SK-N-SH (cell line): ENCODE results near the gene GRAMD2B. TPM values are rescaled to one million over a fixed set of nuclear protein-coding genes. Genes with fewer than 3 reads are reported as not detected.

Experiments used
- CTCF ChIA-PET: fragments of 300-600, 350-600 bp; formaldehyde crosslinking; extraction: SDS; loops from one replicate; lab custom pipeline; 2021; lab: Yijun Ruan, JAX
- POLR2A ChIA-PET: fragments of 350-600 bp; sonication (Branson Sonifier 250); formaldehyde crosslinking; extraction: SDS; loops from one replicate; lab custom pipeline; 2020; ENCODE audit warnings: antibody characterized with exemption, inconsistent platforms; lab: Yijun Ruan, JAX
- DNase-seq: peaks from one replicate; pipeline ENCODE4 v3.0.0; 2012
- H2AFZ ChIP-seq: fragments of 200-600 bp; sonication (generic); 2 replicates; pipeline ENCODE4 v1.8.1; 2016; ENCODE audit warnings: antibody characterized with exemption, mild to moderate bottlenecking, low read depth
- H3F3A ChIP-seq: fragments of 200-600 bp; sonication (generic); replicated peaks from 2 replicates; pipeline ENCODE3; 2016; ENCODE audit warnings: antibody characterized with exemption, mild to moderate bottlenecking; ENCODE audit not compliant: insufficient read depth
- H3K27ac ChIP-seq, 2 experiments: fragments of 200-500 bp in 1 of 2; fragments of 200-600 bp in 1 of 2; sonication (Bioruptor generic) in 1 of 2; sonication (generic), shearing (Covaris generic) in 1 of 2; 2 replicates each; pipeline versions ENCODE4 v1.5.1 to v1.6.1; 2014 to 2016; ENCODE audit warnings: low read depth in 2 of 2, inconsistent platforms in 1 of 2, low read length in 1 of 2, mild to moderate bottlenecking in 1 of 2, mixed read lengths in 1 of 2
- H3K27me3 ChIP-seq: fragments of 200-600 bp; sonication (generic), shearing (Covaris generic); 2 replicates; pipeline ENCODE4 v1.6.1; 2016; ENCODE audit warnings: mixed run types; ENCODE audit not compliant: insufficient read depth
- H3K36me3 ChIP-seq, 2 experiments: fragments of 200-500 bp in 1 of 2; fragments of 200-600 bp in 1 of 2; sonication (Bioruptor generic) in 1 of 2; sonication (generic) in 1 of 2; replicated peaks in 1 of 2; 2 replicates each; pipeline versions ENCODE3 to v1.5.1; 2014 to 2016; ENCODE audit warnings: low read length in 1 of 2, mild to moderate bottlenecking in 1 of 2; ENCODE audit not compliant: insufficient read depth in 2 of 2, control insufficient read depth in 1 of 2
- H3K4me1 ChIP-seq, 2 experiments: fragments of 200-500 bp in 1 of 2; fragments of 200-600 bp in 1 of 2; sonication (Bioruptor generic) in 1 of 2; sonication (generic), shearing (Covaris generic) in 1 of 2; 2 replicates each; pipeline versions ENCODE4 v1.5.1 to v1.6.1; 2014 to 2016; ENCODE audit warnings: low read depth in 1 of 2, low read length in 1 of 2, mixed run types in 1 of 2; ENCODE audit not compliant: insufficient read depth in 2 of 2, control insufficient read depth in 1 of 2
- H3K4me2 ChIP-seq: fragments of 200-600 bp; sonication (generic), shearing (Covaris generic); 2 replicates; pipeline ENCODE4 v1.6.1; 2017; ENCODE audit warnings: mixed run types
- H3K4me3 ChIP-seq, 2 experiments: fragments of 200-500 bp in 1 of 2; fragments of 200-600 bp in 1 of 2; sonication (Bioruptor generic) in 1 of 2; sonication (generic), shearing (Covaris generic) in 1 of 2; 2 replicates each; pipeline versions ENCODE4 v1.5.1 to v1.8.1; 2014 to 2016; ENCODE audit warnings: low read depth in 2 of 2, inconsistent platforms in 1 of 2, low read length in 1 of 2, mild to moderate bottlenecking in 1 of 2, mixed read lengths in 1 of 2, moderate library complexity in 1 of 2
- H3K79me2 ChIP-seq: fragments of 200-600 bp; sonication (generic); 2 replicates; pipeline ENCODE4 v1.8.1; 2017; ENCODE audit warnings: mild to moderate bottlenecking; ENCODE audit not compliant: insufficient read depth
- H3K9ac ChIP-seq: fragments of 200-600 bp; sonication (generic); 2 replicates; pipeline ENCODE4 v1.6.1; 2017; ENCODE audit warnings: mixed run types
- H3K9me2 ChIP-seq: fragments of 200-600 bp; sonication (generic); 2 replicates; pipeline ENCODE4 v1.6.1; 2017; ENCODE audit warnings: mixed run types
- H3K9me3 ChIP-seq: fragments of 200-600 bp; sonication (generic); 2 replicates; pipeline ENCODE4 v1.6.1; 2017; ENCODE audit warnings: mixed run types, mild to moderate bottlenecking, moderate library complexity
- H4K20me1 ChIP-seq: fragments of 200-600 bp; sonication (generic); 2 replicates; pipeline ENCODE4 v1.6.1; 2017; ENCODE audit warnings: mild to moderate bottlenecking, mixed run types; ENCODE audit not compliant: insufficient read depth
- CTCF ChIP-seq: fragments of 200-600 bp; sonication (generic); IDR thresholded peaks from 2 replicates; pipeline ENCODE4 v1.6.1; 2017; ENCODE audit warnings: antibody characterized with exemption, mild to moderate bottlenecking, moderate library complexity
- FOXJ3 ChIP-seq: sonication (generic); formaldehyde crosslinking; IDR thresholded peaks from 2 replicates; pipeline ENCODE4 v1.5.1; 2020; ENCODE audit warnings: mild to moderate bottlenecking, missing genetic modification reagents
- FOXM1 ChIP-seq: IDR thresholded peaks from 2 replicates; pipeline ENCODE4 v1.4.0; 2012; ENCODE audit warnings: low read depth, mild to moderate bottlenecking
- GABPA ChIP-seq: IDR thresholded peaks from 2 replicates; pipeline ENCODE4 v1.4.0; 2012; ENCODE audit warnings: low read depth, mild to moderate bottlenecking
- NFIC ChIP-seq: IDR thresholded peaks from 2 replicates; pipeline ENCODE4 v1.4.0; 2012; ENCODE audit warnings: borderline replicate concordance
- NRF1 ChIP-seq: IDR thresholded peaks from 2 replicates; pipeline ENCODE4 v1.6.1; 2012; ENCODE audit warnings: low read depth, mild to moderate bottlenecking, low read length
- RFX5 ChIP-seq: IDR thresholded peaks from 2 replicates; pipeline ENCODE4 v1.6.1; 2012; ENCODE audit warnings: mild to moderate bottlenecking, improper control_type of control experiment, low read length
- RXRA ChIP-seq: IDR thresholded peaks from 2 replicates; pipeline ENCODE4 v1.4.0; 2012; ENCODE audit warnings: low read depth, mild to moderate bottlenecking, borderline replicate concordance
- SIN3A ChIP-seq: IDR thresholded peaks from 2 replicates; pipeline ENCODE4 v1.6.1; 2012; ENCODE audit warnings: low read depth, mild to moderate bottlenecking, low read length, moderate library complexity, borderline replicate concordance
- SMC3 ChIP-seq: IDR thresholded peaks from 2 replicates; pipeline ENCODE4 v1.6.1; 2012; ENCODE audit warnings: low read depth, low read length, improper control_type of control experiment
- YY1 ChIP-seq: IDR thresholded peaks from 2 replicates; pipeline ENCODE4 v1.4.0; 2012; ENCODE audit warnings: low read depth, mild to moderate bottlenecking
- WGBS: methylation state at CpG from one replicate; pipeline ENCODE4 v1.1.6; 2017; ENCODE audit warnings: low lambda C conversion rate; 5-methylcytosine and 5-hydroxymethylcytosine counted together
- polyA plus RNA-seq, 3 experiments: library from polyadenylated mRNA; depleted of rRNA; stranded (reverse); fragments of >200 nt; gene quantifications; 2 replicates each; pipeline ENCODE4 v1.2.3, GENCODE V29; 2012
- TF ChIP-seq, protein P1 (sequence below): IDR thresholded peaks from 2 replicates; pipeline ENCODE4 v1.4.0; 2012; ENCODE audit warnings: low read depth, borderline replicate concordance
- TF ChIP-seq, protein P2 (sequence below): IDR thresholded peaks from 2 replicates; pipeline ENCODE4 v1.4.0; 2012; ENCODE audit warnings: low read depth
- TF ChIP-seq, protein P3 (sequence below): fragments of 150-350 bp; IDR thresholded peaks from 2 replicates; pipeline ENCODE4 v1.6.1; 2017; ENCODE audit warnings: antibody characterized with exemption, low read length, low read depth, borderline replicate concordance

GRAMD2B gene
- polyA plus RNA-seq, 1 of the 3 experiments (the other 2 are of a cell fraction), result 16.0 TPM

DNA sequence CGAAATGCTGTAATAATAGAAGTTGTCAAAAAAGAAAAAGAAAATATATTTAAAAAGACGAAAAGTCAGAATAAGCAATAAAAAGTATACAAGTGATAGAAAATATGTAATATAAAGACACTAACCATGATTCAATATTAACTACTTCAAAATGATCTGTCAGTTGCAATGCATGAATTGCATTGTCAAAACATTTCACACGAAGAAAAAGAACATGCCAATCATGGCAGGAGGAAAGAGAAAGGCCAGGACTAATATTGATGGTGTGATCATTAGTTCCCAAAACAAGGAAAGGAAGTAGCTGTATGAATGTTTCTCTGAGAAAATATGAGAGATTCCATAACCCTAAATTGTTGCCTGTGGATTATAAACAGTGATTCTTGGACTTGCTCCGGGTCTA is 7.4 kb upstream of the GRAMD2B start:
- H2AFZ ChIP-seq, result no peak overlapping the region
- no peak for TF ChIP-seq SMC3
- TF ChIP-seq FOXM1, result no peak
- no peaks in the 10 kb centered on the region for H3K9me2 ChIP-seq
- no peak overlapping the region for H3K9ac ChIP-seq
- H3K9me3 ChIP-seq, result no peaks in the 10 kb centered on the region
- H4K20me1 ChIP-seq, result no peaks in the 10 kb centered on the region
- no peaks in the 10 kb centered on the region for H3F3A ChIP-seq
- DNase-seq, result no peak
- H3K27ac ChIP-seq, result peak overlapping the region in 1 of 2 experiments; percentile 56; a peak in 1 of 4 replicates
- 73% methylated on average over 4 of the region's 4 CpGs for WGBS
- no peaks in the 10 kb centered on the region for H3K79me2 ChIP-seq
- ChIA-PET CTCF (no interaction called here), POLR2A (no interaction called here)
- H3K4me1 ChIP-seq, result peaks cover 2 to 10% of the 10 kb centered on the region in 2 experiments; a peak in 3 of 4 replicates
- H3K4me2 ChIP-seq, result peak overlapping the region; percentile 27; the same call in 1 of the 2 replicates
- H3K4me3 ChIP-seq, result no peak overlapping the region
- H3K36me3 ChIP-seq, result no peaks in the 10 kb centered on the region
- H3K27me3 ChIP-seq, result no peaks in the 10 kb centered on the region

- H3K4me1 ChIP-seq, result peaks cover 2 to 10% of the 10 kb centered on the region in 2 experiments; a peak in 3 of 4 replicates
- H3K9me2 ChIP-seq, result no peaks in the 10 kb centered on the region
- H3F3A ChIP-seq, result no peaks in the 10 kb centered on the region
- H3K9me3 ChIP-seq, result no peaks in the 10 kb centered on the region
- no peak for DNase-seq
- no peaks in the 10 kb centered on the region for H3K27me3 ChIP-seq
- 97% methylated on average over 4 of the region's 4 CpGs for WGBS
- no peaks in the 10 kb centered on the region for H4K20me1 ChIP-seq
- H3K79me2 ChIP-seq, result no peaks in the 10 kb centered on the region
- ChIA-PET CTCF (no interaction called here), POLR2A (no interaction called here)
- no peak overlapping the region for H2AFZ ChIP-seq
- no peak overlapping the region for H3K27ac ChIP-seq
- TF ChIP-seq NFIC, result no peak
- TF ChIP-seq, protein P1, sequence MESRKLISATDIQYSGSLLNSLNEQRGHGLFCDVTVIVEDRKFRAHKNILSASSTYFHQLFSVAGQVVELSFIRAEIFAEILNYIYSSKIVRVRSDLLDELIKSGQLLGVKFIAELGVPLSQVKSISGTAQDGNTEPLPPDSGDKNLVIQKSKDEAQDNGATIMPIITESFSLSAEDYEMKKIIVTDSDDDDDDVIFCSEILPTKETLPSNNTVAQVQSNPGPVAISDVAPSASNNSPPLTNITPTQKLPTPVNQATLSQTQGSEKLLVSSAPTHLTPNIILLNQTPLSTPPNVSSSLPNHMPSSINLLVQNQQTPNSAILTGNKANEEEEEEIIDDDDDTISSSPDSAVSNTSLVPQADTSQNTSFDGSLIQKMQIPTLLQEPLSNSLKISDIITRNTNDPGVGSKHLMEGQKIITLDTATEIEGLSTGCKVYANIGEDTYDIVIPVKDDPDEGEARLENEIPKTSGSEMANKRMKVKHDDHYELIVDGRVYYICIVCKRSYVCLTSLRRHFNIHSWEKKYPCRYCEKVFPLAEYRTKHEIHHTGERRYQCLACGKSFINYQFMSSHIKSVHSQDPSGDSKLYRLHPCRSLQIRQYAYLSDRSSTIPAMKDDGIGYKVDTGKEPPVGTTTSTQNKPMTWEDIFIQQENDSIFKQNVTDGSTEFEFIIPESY, result no peak
- TF ChIP-seq, protein P2, sequence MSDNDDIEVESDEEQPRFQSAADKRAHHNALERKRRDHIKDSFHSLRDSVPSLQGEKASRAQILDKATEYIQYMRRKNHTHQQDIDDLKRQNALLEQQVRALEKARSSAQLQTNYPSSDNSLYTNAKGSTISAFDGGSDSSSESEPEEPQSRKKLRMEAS, result no peak
- TF ChIP-seq, protein P3, sequence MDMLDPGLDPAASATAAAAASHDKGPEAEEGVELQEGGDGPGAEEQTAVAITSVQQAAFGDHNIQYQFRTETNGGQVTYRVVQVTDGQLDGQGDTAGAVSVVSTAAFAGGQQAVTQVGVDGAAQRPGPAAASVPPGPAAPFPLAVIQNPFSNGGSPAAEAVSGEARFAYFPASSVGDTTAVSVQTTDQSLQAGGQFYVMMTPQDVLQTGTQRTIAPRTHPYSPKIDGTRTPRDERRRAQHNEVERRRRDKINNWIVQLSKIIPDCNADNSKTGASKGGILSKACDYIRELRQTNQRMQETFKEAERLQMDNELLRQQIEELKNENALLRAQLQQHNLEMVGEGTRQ, result no peak
- TF ChIP-seq FOXJ3 (CRISPR knock-in tag), result no peak
- TF ChIP-seq FOXM1, result no peak
- TF ChIP-seq YY1, result no peak
- no peak for TF ChIP-seq RFX5
- TF ChIP-seq NRF1, result no peak
- TF ChIP-seq RXRA, result no peak
- no peak for TF ChIP-seq GABPA
- TF ChIP-seq CTCF, result no peak
- TF ChIP-seq SIN3A, result no peak
- no peaks in the 10 kb centered on the region for H3K36me3 ChIP-seq
- no peak overlapping the region for H3K4me2 ChIP-seq
- no peak overlapping the region for H3K4me3 ChIP-seq
- no peak overlapping the region for H3K9ac ChIP-seq
These were observed 6.8 kb upstream of the GRAMD2B start for GRCh38 chr5:126416266-126416925.
